ENCODE data around the gene POLR2J. TPM values are rescaled to one million over a fixed set of nuclear protein-coding genes. Genes with fewer than 3 reads are reported as not detected.

The POLR2J gene
- polyA plus RNA-seq, 1 donor (not counting 4 experiments of a cell fraction or from before 2014, with no cell fraction given), result 65.0 TPM

GRCh38 chr7:102454468-102454867 lies 24.3 kb downstream of the POLR2J start:
- no peak overlapping the region for H3K27ac ChIP-seq (ENCODE audit: control insufficient read depth, insufficient read depth, low read length)
- no peaks in the 10 kb centered on the region for H3K27me3 ChIP-seq (ENCODE audit: control insufficient read depth, extremely low read depth, insufficient read depth, low read length)
- H2AFZ ChIP-seq (ENCODE audit: control insufficient read depth, low read length), result no peak overlapping the region
- H3K4me3 ChIP-seq (ENCODE audit: control insufficient read depth in 2 of 3, extremely low read depth in 1 of 3, insufficient read depth in 2 of 3, low read depth in 1 of 3, low read length in 3 of 3), result no peak overlapping the region
- dilution Hi-C loops (cut with MboI; ENCODE audit: extremely low pct_ligation_motif_present, low sequenced_read_pairs), result no loop called here
- FAIRE-seq (no peak), DNase-seq (ENCODE audit: low read depth, low spot score) (no peak)
- H3K4me1 ChIP-seq (ENCODE audit: control insufficient read depth, extremely low read depth, insufficient read depth, low read length), result peaks cover 10% of the 10 kb centered on the region
- no peak overlapping the region for H3K9ac ChIP-seq (ENCODE audit: control insufficient read depth, extremely low read depth, insufficient read depth, low read length)
- H3K79me2 ChIP-seq (ENCODE audit: control insufficient read depth, insufficient read depth, low read length), result no peaks in the 10 kb centered on the region
- H3K4me2 ChIP-seq (ENCODE audit: control insufficient read depth, extremely low read depth, insufficient read depth, low read depth, low read length), result no peak overlapping the region
- H3K9me3 ChIP-seq (ENCODE audit: control insufficient read depth, low read depth, low read length), result no peaks in the 10 kb centered on the region
- H4K20me1 ChIP-seq (ENCODE audit: control insufficient read depth, extremely low read depth, insufficient read depth, low read length), result no peaks in the 10 kb centered on the region
- TF ChIP-seq CTCF (optimal IDR thresholded peaks at IDR 0.05 in 1 of 3, IDR thresholded peaks at IDR 0.05 in 1 of 3, conservative IDR thresholded peaks at IDR 0.05 in 1 of 3; ENCODE audit: extremely low read depth in 1 of 3, insufficient read depth in 2 of 3, low read length in 3 of 3) (no peak), EZH2 (IDR thresholded peaks at IDR 0.05; ENCODE audit: low read length) (no peak)
- no peaks in the 10 kb centered on the region for H3K9me1 ChIP-seq (ENCODE audit: control insufficient read depth, extremely low read depth, insufficient read depth, low read length)
- peaks cover 4 to 13% of the 10 kb centered on the region in 2 experiments for H3K36me3 ChIP-seq (ENCODE audit: control insufficient read depth in 2 of 2, extremely low read depth in 1 of 2, insufficient read depth in 2 of 2, low read length in 2 of 2)

GRCh38 chr7:102453319-102453718 lies 25.4 kb downstream of the POLR2J start:
- peaks cover 10% of the 10 kb centered on the region for H3K4me1 ChIP-seq (ENCODE audit: control insufficient read depth, extremely low read depth, insufficient read depth, low read length)
- H3K9me3 ChIP-seq (ENCODE audit: control insufficient read depth, low read depth, low read length), result no peaks in the 10 kb centered on the region
- H4K20me1 ChIP-seq (ENCODE audit: control insufficient read depth, extremely low read depth, insufficient read depth, low read length), result no peaks in the 10 kb centered on the region
- no peaks in the 10 kb centered on the region for H3K27me3 ChIP-seq (ENCODE audit: control insufficient read depth, extremely low read depth, insufficient read depth, low read length)
- no peaks in the 10 kb centered on the region for H3K79me2 ChIP-seq (ENCODE audit: control insufficient read depth, insufficient read depth, low read length)
- no peaks in the 10 kb centered on the region for H3K9me1 ChIP-seq (ENCODE audit: control insufficient read depth, extremely low read depth, insufficient read depth, low read length)
- TF ChIP-seq CTCF (optimal IDR thresholded peaks at IDR 0.05 in 1 of 3, IDR thresholded peaks at IDR 0.05 in 1 of 3, conservative IDR thresholded peaks at IDR 0.05 in 1 of 3; ENCODE audit: extremely low read depth in 1 of 3, insufficient read depth in 2 of 3, low read length in 3 of 3) (no peak), EZH2 (IDR thresholded peaks at IDR 0.05; ENCODE audit: low read length) (no peak)
- no peak overlapping the region for H2AFZ ChIP-seq (ENCODE audit: control insufficient read depth, low read length)
- dilution Hi-C loops (cut with MboI; ENCODE audit: extremely low pct_ligation_motif_present, low sequenced_read_pairs), result no loop called here
- DNase-seq (ENCODE audit: low read depth, low spot score) (no peak), FAIRE-seq (no peak)
- H3K27ac ChIP-seq (ENCODE audit: control insufficient read depth, insufficient read depth, low read length), result no peak overlapping the region
- no peak overlapping the region for H3K9ac ChIP-seq (ENCODE audit: control insufficient read depth, extremely low read depth, insufficient read depth, low read length)
- peaks cover 4 to 8% of the 10 kb centered on the region in 2 experiments for H3K36me3 ChIP-seq (ENCODE audit: control insufficient read depth in 2 of 2, extremely low read depth in 1 of 2, insufficient read depth in 2 of 2, low read length in 2 of 2)
- no peak overlapping the region for H3K4me3 ChIP-seq (ENCODE audit: control insufficient read depth in 2 of 3, extremely low read depth in 1 of 3, insufficient read depth in 2 of 3, low read depth in 1 of 3, low read length in 3 of 3)
- H3K4me2 ChIP-seq (ENCODE audit: control insufficient read depth, extremely low read depth, insufficient read depth, low read depth, low read length), result no peak overlapping the region
